ENCODE results near the gene EIF4E2. TPM values are rescaled to one million over a fixed set of nuclear protein-coding genes. Genes with fewer than 3 reads are reported as not detected.

The EIF4E2 gene
- total RNA-seq, 2 donors from 2014 or later, result 44.3 to 65.7 TPM

GRCh38 chr2:232515639-232516038, 34.9 kb upstream of the EIF4E2 start:
- Mint-ChIP-seq H3K9me3 (no peaks in the 10 kb centered on the region), H3K4me3 (no peak overlapping the region), H3K36me3 (ENCODE audit: low read depth) (no peaks in the 10 kb centered on the region), H3K27me3 (peaks cover 9% of the 10 kb centered on the region), H3K4me1 (no peaks in the 10 kb centered on the region), H3K27ac (no peak overlapping the region)
- ATAC-seq (replicated peaks), result no peak

GRCh38 chr2:232516551-232516950, 33.9 kb upstream of the EIF4E2 start:
- H3K27ac Mint-ChIP-seq, result no peak overlapping the region
- peaks cover 9% of the 10 kb centered on the region for H3K27me3 Mint-ChIP-seq
- no peak for ATAC-seq (replicated peaks)
- no peaks in the 10 kb centered on the region for H3K36me3 Mint-ChIP-seq (ENCODE audit: low read depth)
- no peak overlapping the region for H3K4me3 Mint-ChIP-seq
- H3K9me3 Mint-ChIP-seq, result no peaks in the 10 kb centered on the region
- no peaks in the 10 kb centered on the region for H3K4me1 Mint-ChIP-seq

- no peaks in the 10 kb centered on the region for H3K36me3 Mint-ChIP-seq (ENCODE audit: low read depth)
- no peak overlapping the region for H3K4me3 Mint-ChIP-seq
- no peak overlapping the region for H3K27ac Mint-ChIP-seq
- H3K27me3 Mint-ChIP-seq, result peaks cover 15% of the 10 kb centered on the region
- no peaks in the 10 kb centered on the region for H3K9me3 Mint-ChIP-seq
- no peak for ATAC-seq (replicated peaks)
- no peaks in the 10 kb centered on the region for H3K4me1 Mint-ChIP-seq
These were observed 31.6 kb upstream of the EIF4E2 start for GRCh38 chr2:232518844-232519243.

- Mint-ChIP-seq H3K36me3 (ENCODE audit: low read depth) (no peaks in the 10 kb centered on the region), H3K27me3 (peaks cover 20% of the 10 kb centered on the region), H3K4me3 (peak within 1 kb of the TSS; percentile 42), H3K9me3 (no peaks in the 10 kb centered on the region), H3K27ac (no peak within 1 kb of the TSS), H3K4me1 (no peaks in the 10 kb centered on the region)
- ATAC-seq (replicated peaks), result no peak
These were observed 30.7 kb upstream of the EIF4E2 start, which contains the start of gene PRSS56 for GRCh38 chr2:232519581-232520438. TSS of gene PRSS56 (plus strand) at chr2:232520388. CDS start at chr2:232520599, 211 bp downstream.

GRCh38 chr2:232520489-232520888, 30.0 kb upstream of the EIF4E2 start:
- Mint-ChIP-seq H3K4me1 (no peaks in the 10 kb centered on the region), H3K36me3 (ENCODE audit: low read depth) (no peaks in the 10 kb centered on the region), H3K27me3 (peaks cover 20% of the 10 kb centered on the region), H3K27ac (no peak overlapping the region), H3K9me3 (no peaks in the 10 kb centered on the region), H3K4me3 (no peak overlapping the region)
- no peak for ATAC-seq (replicated peaks)

GRCh38 chr2:232521098-232521497, 29.4 kb upstream of the EIF4E2 start:
- no peak overlapping the region for H3K27ac Mint-ChIP-seq
- peaks cover 20% of the 10 kb centered on the region for H3K27me3 Mint-ChIP-seq
- H3K36me3 Mint-ChIP-seq (ENCODE audit: low read depth), result no peaks in the 10 kb centered on the region
- ATAC-seq (replicated peaks), result no peak
- H3K4me1 Mint-ChIP-seq, result no peaks in the 10 kb centered on the region
- peak overlapping the region; percentile 42 for H3K4me3 Mint-ChIP-seq
- no peaks in the 10 kb centered on the region for H3K9me3 Mint-ChIP-seq

GRCh38 chr2:232521959-232522622, 28.4 kb upstream of the EIF4E2 start:
- Mint-ChIP-seq H3K4me1 (no peaks in the 10 kb centered on the region), H3K4me3 (no peak overlapping the region), H3K9me3 (no peaks in the 10 kb centered on the region), H3K27me3 (peaks cover 21% of the 10 kb centered on the region), H3K36me3 (ENCODE audit: low read depth) (no peaks in the 10 kb centered on the region), H3K27ac (no peak overlapping the region)
- peak; percentile 76 for ATAC-seq (replicated peaks)

- no peak for ATAC-seq (replicated peaks)
- Mint-ChIP-seq H3K4me3 (peak overlapping the region; percentile 43), H3K27ac (no peak overlapping the region)
These were observed 27.7 kb upstream of the EIF4E2 start for GRCh38 chr2:232522623-232523401.

GRCh38 chr2:232523402-232523681, 27.1 kb upstream of the EIF4E2 start:
- Mint-ChIP-seq H3K4me3 (peak overlapping the region; percentile 43), H3K27ac (no peak overlapping the region), H3K9me3 (no peaks in the 10 kb centered on the region)

More at GRCh38 chr2:232522623-232523401, 27.7 kb upstream of the EIF4E2 start:
- Mint-ChIP-seq H3K9me3 (no peaks in the 10 kb centered on the region), H3K27me3 (peaks cover 23% of the 10 kb centered on the region), H3K36me3 (ENCODE audit: low read depth) (no peaks in the 10 kb centered on the region), H3K4me1 (no peaks in the 10 kb centered on the region)

GRCh38 chr2:232523682-232524597, 26.5 kb upstream of the EIF4E2 start:
- Mint-ChIP-seq H3K4me3 (no peak overlapping the region), H3K27me3 (peaks cover 30% of the 10 kb centered on the region), H3K9me3 (no peaks in the 10 kb centered on the region), H3K36me3 (ENCODE audit: low read depth) (no peaks in the 10 kb centered on the region), H3K4me1 (peaks cover 4% of the 10 kb centered on the region), H3K27ac (no peak overlapping the region)
- peak; percentile 34 for ATAC-seq (replicated peaks)

More at GRCh38 chr2:232523402-232523681, 27.1 kb upstream of the EIF4E2 start:
- no peak for ATAC-seq (replicated peaks)
- Mint-ChIP-seq H3K4me1 (no peaks in the 10 kb centered on the region), H3K36me3 (ENCODE audit: low read depth) (no peaks in the 10 kb centered on the region), H3K27me3 (peaks cover 27% of the 10 kb centered on the region)

GRCh38 chr2:232524771-232525170, 25.7 kb upstream of the EIF4E2 start:
- peaks cover 27% of the 10 kb centered on the region for H3K27me3 Mint-ChIP-seq
- H3K27ac Mint-ChIP-seq, result no peak overlapping the region
- peaks cover 6% of the 10 kb centered on the region for H3K4me1 Mint-ChIP-seq
- no peaks in the 10 kb centered on the region for H3K36me3 Mint-ChIP-seq (ENCODE audit: low read depth)
- H3K4me3 Mint-ChIP-seq, result no peak overlapping the region
- H3K9me3 Mint-ChIP-seq, result no peaks in the 10 kb centered on the region
- no peak for ATAC-seq (replicated peaks)

GRCh38 chr2:232525199-232525598, 25.3 kb upstream of the EIF4E2 start:
- Mint-ChIP-seq H3K27me3 (peaks cover 27% of the 10 kb centered on the region), H3K27ac (no peak overlapping the region), H3K4me1 (peaks cover 6% of the 10 kb centered on the region), H3K4me3 (no peak overlapping the region), H3K9me3 (no peaks in the 10 kb centered on the region), H3K36me3 (ENCODE audit: low read depth) (no peaks in the 10 kb centered on the region)
- no peak for ATAC-seq (replicated peaks)

GRCh38 chr2:232525791-232526371, 24.6 kb upstream of the EIF4E2 start, which contains the start of gene CHRND:
TSS of gene CHRND (plus strand) at chr2:232526160. CDS start at chr2:232526216, 56 bp downstream.
- no peaks in the 10 kb centered on the region for H3K36me3 Mint-ChIP-seq (ENCODE audit: low read depth)
- H3K27me3 Mint-ChIP-seq, result peaks cover 30% of the 10 kb centered on the region
- no peak within 1 kb of the TSS for H3K4me3 Mint-ChIP-seq
- H3K27ac Mint-ChIP-seq, result no peak within 1 kb of the TSS
- peaks cover 6% of the 10 kb centered on the region for H3K4me1 Mint-ChIP-seq
- ATAC-seq (replicated peaks), result no peak
- H3K9me3 Mint-ChIP-seq, result no peaks in the 10 kb centered on the region
